GM15510 (cell line): ENCODE results near the gene MEP1A.

Experiments
- POLR2A ChIP-seq: IDR thresholded peaks from 3 replicates; pipeline ENCODE4 v1.6.1; 2011; ENCODE audit warnings: borderline replicate concordance; ENCODE audit not compliant: insufficient read length; ENCODE audit errors: extremely low read depth

MEP1A gene

GRCh38 chr6:46793138-46793537, at the start of gene MEP1A:
MEP1A (plus strand) TSS chr6:46793389; CDS start chr6:46793399, 10 bp downstream.
- no peak for TF ChIP-seq POLR2A

GRCh38 chr6:46743425-46744158, 49.6 kb upstream of the MEP1A start:
- no peak for TF ChIP-seq POLR2A

DNA sequence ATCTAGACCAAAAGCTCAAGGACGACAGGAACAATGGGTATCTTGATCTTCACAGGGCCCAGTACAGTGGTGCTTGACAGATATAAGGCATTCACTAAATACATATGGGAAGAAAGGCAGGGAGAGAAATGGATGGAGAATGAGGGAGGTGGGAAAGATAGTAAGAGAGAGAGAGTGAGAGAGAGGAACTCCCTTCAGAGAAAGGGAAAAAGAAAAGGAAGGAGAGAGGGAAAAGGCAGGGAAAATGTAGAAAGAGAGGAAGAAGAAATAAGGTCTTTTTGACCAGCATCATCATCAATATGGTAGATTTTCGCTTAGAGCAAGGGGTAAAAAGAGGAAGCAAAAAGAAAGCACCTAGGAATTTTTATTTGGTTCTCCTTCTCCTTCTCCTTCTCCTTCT, 47.2 kb upstream of the MEP1A start:
- TF ChIP-seq POLR2A, result no peak

DNA sequence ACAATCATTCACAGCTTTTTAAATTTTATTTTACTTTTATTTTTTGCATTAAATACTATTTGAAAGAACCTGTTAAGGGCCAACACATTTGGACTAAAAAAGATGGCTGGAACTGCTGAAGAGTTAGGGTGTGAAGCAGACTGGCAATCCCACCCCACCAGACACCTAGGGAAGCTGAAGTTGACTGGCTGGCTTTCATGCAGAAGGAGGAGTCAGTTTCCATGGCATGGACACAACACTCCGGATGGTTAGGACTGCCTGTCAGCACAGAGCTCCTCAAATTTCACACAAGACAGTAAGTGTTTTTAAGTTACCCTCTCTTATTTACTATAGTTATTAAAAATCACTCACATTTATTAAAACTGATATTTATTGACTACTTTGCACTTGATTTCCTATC, 46.5 kb upstream of the MEP1A start, which contains the start of gene ANKRD66:
Gene ANKRD66 (plus strand): TSS at position 238 of the 400 bp plus-strand sequence. CDS start 5,016 bp downstream, outside the sequence.
- TF ChIP-seq POLR2A, result no peak

DNA sequence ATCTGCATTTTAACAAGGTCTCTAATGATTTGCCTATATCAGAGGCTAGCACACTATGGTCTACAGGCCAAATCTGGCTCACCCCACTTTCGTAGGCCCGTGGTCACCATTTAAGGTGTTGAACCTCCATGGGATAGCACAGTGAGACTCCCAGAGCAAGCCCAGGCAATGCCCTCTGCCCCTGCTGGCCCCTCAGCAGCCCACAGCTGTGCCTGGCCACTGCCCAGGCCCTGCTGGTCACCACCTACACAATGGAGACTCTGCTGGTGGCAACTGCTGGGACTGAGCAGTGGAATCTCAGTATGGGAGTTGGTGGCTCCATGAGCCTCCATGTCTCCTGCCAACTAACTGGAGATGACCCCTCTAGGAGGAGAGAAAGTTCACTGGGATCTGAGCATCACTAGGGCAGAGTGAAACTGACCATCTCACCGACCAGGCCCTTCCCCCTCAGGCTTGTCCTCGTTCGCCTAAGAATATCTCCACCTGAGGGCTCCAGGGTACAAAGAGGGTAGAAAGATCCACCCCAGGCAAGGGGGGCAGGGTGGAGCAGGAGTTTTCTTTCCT, 44.2 kb upstream of the MEP1A start:
- no peak for TF ChIP-seq POLR2A

GRCh38 chr6:46749731-46750130, 43.5 kb upstream of the MEP1A start:
- no peak for TF ChIP-seq POLR2A

- TF ChIP-seq POLR2A, result no peak
These were observed 41.5 kb upstream of the MEP1A start for GRCh38 chr6:46751658-46752057.

DNA sequence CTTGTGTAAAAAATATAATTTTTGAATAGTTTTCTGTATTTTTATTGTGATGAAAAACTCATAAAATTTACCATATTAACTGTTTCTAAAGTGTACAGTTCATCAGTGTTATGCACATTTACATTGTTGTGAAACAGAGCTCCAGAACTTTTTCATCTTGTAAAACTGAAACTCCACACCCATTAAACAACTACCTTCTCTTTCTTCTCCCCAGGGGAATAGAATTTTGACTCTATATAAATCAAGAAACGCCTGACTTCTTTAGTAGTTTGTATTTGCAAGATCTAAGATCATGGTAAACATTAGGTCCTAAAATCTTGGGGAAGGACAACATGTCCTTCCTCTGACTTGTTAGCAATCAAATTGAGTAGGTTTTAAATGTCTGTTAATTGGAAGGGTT, 37.3 kb upstream of the MEP1A start:
- no peak for TF ChIP-seq POLR2A

- no peak for TF ChIP-seq POLR2A
These were observed 36.5 kb upstream of the MEP1A start for GRCh38 chr6:46756469-46757213.

DNA sequence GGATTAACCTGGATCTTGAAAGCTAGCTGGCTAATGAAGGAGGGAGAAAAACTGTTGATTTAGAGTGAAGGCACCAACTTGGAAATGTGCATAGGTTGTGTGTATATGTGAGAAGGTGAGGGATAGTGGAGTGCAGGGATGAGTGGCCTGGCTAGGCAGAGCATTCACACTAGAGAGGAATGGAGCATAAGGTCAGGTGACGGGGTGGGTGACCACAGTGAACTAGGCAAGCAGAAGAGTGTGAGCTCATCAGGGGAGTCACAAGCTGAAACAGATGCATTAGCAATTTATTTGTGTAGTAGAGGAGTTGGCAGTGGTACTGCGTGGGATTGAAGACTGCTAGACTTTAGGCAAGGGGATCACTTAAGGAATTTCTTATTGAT, 36.0 kb upstream of the MEP1A start:
- no peak for TF ChIP-seq POLR2A

GRCh38 chr6:46758960-46759753, 34.0 kb upstream of the MEP1A start:
- TF ChIP-seq POLR2A, result no peak

DNA sequence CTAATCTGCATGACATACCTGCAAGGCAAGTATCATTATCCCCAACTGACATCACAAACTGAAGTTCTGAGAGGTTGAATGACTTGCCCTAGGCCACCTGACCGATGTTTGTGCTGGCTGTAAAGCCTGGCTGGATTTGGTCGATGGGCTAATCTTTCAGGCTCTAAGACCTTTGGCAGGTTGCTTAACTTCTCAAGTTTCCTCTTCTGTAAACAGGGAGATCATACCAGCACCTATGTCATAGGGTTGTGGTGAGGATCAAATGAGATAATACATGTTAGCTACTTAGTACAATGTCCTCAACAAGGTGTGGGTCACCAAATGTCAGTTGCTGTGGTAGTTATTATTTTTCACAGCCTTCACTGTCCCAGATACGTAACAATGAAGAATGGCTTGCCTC, 32.3 kb upstream of the MEP1A start:
- no peak for TF ChIP-seq POLR2A

- no peak for TF ChIP-seq POLR2A
These were observed 29.7 kb upstream of the MEP1A start for GRCh38 chr6:46763466-46763865.

DNA sequence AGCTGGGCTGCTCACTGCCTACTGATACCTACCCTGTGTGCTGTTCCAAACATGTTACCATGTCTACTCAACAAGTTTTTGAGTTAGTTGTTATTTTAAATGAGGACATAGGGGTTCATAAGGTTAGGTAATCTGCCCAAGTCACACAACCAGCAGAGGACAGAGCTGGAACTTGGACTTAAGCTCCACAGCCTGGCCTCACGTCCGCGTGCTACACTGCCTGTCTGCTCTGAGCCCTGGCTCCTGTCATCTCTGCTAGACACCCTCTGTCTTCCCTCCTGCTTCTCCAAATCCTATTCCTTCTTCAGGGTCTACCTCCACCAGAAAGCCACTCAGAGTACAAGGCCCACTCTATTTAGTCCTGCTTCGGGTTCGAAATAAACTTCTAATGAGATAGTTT, 28.2 kb upstream of the MEP1A start:
- TF ChIP-seq POLR2A, result no peak

DNA sequence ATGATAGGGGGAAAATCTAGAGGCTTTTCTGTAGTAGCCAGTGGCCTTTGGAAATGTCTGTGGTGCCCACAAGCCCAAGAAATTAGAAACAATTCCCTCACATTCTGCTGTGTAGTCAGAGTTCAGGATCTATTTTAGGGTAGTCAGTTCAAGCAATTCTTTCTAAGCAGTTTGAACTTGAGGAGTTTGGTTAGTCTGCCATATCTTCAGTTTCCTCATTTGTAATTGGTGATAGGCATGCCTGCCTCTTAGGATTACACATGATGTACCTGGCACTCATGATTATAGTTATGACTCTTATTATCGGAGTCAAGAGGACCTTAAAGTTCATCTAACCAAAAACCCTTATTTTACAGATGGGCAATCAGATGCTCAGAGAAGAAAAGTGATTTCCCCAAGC, 21.2 kb upstream of the MEP1A start:
- TF ChIP-seq POLR2A, result no peak

DNA sequence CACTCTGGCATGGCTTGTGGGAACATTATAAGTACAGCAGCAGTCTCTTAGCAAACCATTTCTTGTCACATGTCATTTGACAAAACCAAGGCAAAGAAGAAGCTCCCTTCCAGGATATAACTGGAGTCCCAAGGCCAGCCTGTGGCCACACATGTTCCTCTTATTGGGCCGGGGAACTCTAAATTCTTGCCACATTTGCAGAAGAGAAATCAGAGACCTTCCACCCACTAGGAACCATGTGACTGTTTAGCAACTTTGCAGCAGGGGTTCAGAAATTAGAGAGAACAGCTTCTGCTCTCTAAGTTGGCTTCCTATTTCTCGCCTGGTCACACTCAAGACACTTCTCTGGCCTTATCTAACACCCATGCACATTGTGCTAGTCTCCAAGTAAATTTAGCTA, 20.4 kb upstream of the MEP1A start:
- no peak for TF ChIP-seq POLR2A
